SH-SY5Y (cell line): ENCODE data around the gene APOL2.

Experiments
- GATA2 ChIP-seq: IDR thresholded peaks from 2 replicates; pipeline ENCODE4 v1.6.1; 2011; ENCODE audit warnings: mild to moderate bottlenecking, low read depth, low read length
- GATA3 ChIP-seq: IDR thresholded peaks from 2 replicates; pipeline ENCODE4 v1.6.1; 2011; ENCODE audit warnings: low read depth, mild to moderate bottlenecking, low read length, moderate library complexity

- TF ChIP-seq GATA2 (no peak), GATA3 (no peak)
Measured at GRCh38 chr22:36243986-36244385, 4.7 kb upstream of the APOL2 start.
